MM.1S (cell line): Measurements from ENCODE around the gene NFATC1.

Experiments
- DNase-seq: peaks from one replicate; pipeline ENCODE4 v3.0.0-alpha.2; 2015
- H2AFZ ChIP-seq: fragments of 300-600 bp; sonication (generic); 2 replicates; pipeline ENCODE4 v1.6.0; 2016; ENCODE audit warnings: antibody characterized with exemption, low read length
- H3F3A ChIP-seq: fragments of 300-600 bp; sonication (generic); 2 replicates; pipeline ENCODE4 v1.6.1; 2016; ENCODE audit warnings: mild to moderate bottlenecking, antibody characterized with exemption, low read length, moderate library complexity, mixed read lengths; ENCODE audit not compliant: insufficient read depth
- H3K27ac ChIP-seq: fragments of 300-600 bp; sonication (generic); 2 replicates; pipeline ENCODE4 v1.5.1; 2016; ENCODE audit warnings: mild to moderate bottlenecking, low read length
- H3K27me3 ChIP-seq: fragments of 300-600 bp; sonication (generic); replicated peaks from 2 replicates; pipeline ENCODE4 v1.6.0; 2016; ENCODE audit warnings: low read length; ENCODE audit not compliant: insufficient read depth
- H3K36me3 ChIP-seq: fragments of 300-600 bp; sonication (generic); replicated peaks from 2 replicates; pipeline ENCODE4 v1.6.1; 2016; ENCODE audit warnings: mild to moderate bottlenecking, low read length, mixed read lengths; ENCODE audit not compliant: insufficient read depth
- H3K4me1 ChIP-seq: fragments of 300-600 bp; sonication (generic); 2 replicates; pipeline ENCODE4 v1.6.1; 2016; ENCODE audit warnings: low read length, mixed read lengths
- H3K4me2 ChIP-seq: fragments of 300-600 bp; sonication (generic); 2 replicates; pipeline ENCODE4 v1.6.0; 2016; ENCODE audit warnings: low read depth, low read length
- H3K4me3 ChIP-seq: fragments of 300-600 bp; sonication (generic); 2 replicates; pipeline ENCODE4 v1.5.1; 2016; ENCODE audit warnings: low read length, mixed read lengths
- H3K79me2 ChIP-seq: fragments of 300-600 bp; sonication (generic); 2 replicates; pipeline ENCODE4 v1.6.1; 2016; ENCODE audit warnings: mixed run types, low read length, mixed read lengths
- H3K9ac ChIP-seq: fragments of 300-600 bp; sonication (generic); 2 replicates; pipeline ENCODE4 v1.6.1; 2016; ENCODE audit warnings: low read length, mixed read lengths
- H3K9me2 ChIP-seq: fragments of 300-600 bp; sonication (generic); replicated peaks from 2 replicates; pipeline ENCODE4 v1.6.1; 2016; ENCODE audit warnings: mild to moderate bottlenecking, low read length, mixed read lengths; ENCODE audit not compliant: insufficient read depth
- H3K9me3 ChIP-seq: fragments of 300-600 bp; sonication (generic); replicated peaks from 2 replicates; pipeline ENCODE4 v1.6.1; 2016; ENCODE audit warnings: mild to moderate bottlenecking, low read length, mixed read lengths; ENCODE audit not compliant: insufficient read depth
- H4K20me1 ChIP-seq: fragments of 300-600 bp; sonication (generic); 2 replicates; pipeline ENCODE4 v1.6.1; 2016; ENCODE audit warnings: mild to moderate bottlenecking, low read length, moderate library complexity, mixed read lengths; ENCODE audit not compliant: insufficient read depth
- CTCF ChIP-seq: fragments of 300-600 bp; sonication (generic); IDR thresholded peaks from 2 replicates; pipeline ENCODE4 v1.5.1; 2016; ENCODE audit warnings: antibody characterized with exemption, low read length, mixed read lengths
- EZH2 ChIP-seq: fragments of 300-600 bp; sonication (generic); optimal IDR thresholded peaks from 2 replicates; pipeline ENCODE3; 2017; ENCODE audit warnings: low read depth, mild to moderate bottlenecking, antibody characterized with exemption, low read length, mixed read lengths
- EZH2phosphoT487 ChIP-seq: fragments of 300-600 bp; sonication (generic); IDR thresholded peaks from 2 replicates; pipeline ENCODE4 v1.6.1; 2018; ENCODE audit warnings: antibody characterized with exemption, low read length

Gene NFATC1

GRCh38 chr18:79508565-79509535, 113.1 kb downstream of the NFATC1 start:
- TF ChIP-seq CTCF: no peak
- no peak for TF ChIP-seq EZH2
- no peak for TF ChIP-seq EZH2phosphoT487
- Histone ChIP-seq H2AFZ (no peak overlapping the region), H3K4me2 (no peak overlapping the region), H3K4me1 (no peaks in the 10 kb centered on the region), H3K79me2 (no peaks in the 10 kb centered on the region), H3K27me3 (no peaks in the 10 kb centered on the region), H3K9me3 (no peaks in the 10 kb centered on the region), H3K9ac (no peak overlapping the region), H3F3A (no peaks in the 10 kb centered on the region), H3K27ac (no peak overlapping the region), H3K9me2 (no peaks in the 10 kb centered on the region), H4K20me1 (no peaks in the 10 kb centered on the region), H3K36me3 (no peaks in the 10 kb centered on the region), H3K4me3 (no peak overlapping the region)
- no peak for DNase-seq

- no peaks in the 10 kb centered on the region for H3K9me2 ChIP-seq
- H3K27me3 ChIP-seq: no peaks in the 10 kb centered on the region
- H3K9me3 ChIP-seq: no peaks in the 10 kb centered on the region
- no peak overlapping the region for H2AFZ ChIP-seq
- TF ChIP-seq EZH2phosphoT487 (no peak), CTCF (no peak), EZH2 (no peak)
- no peaks in the 10 kb centered on the region for H3K36me3 ChIP-seq
- no peaks in the 10 kb centered on the region for H3F3A ChIP-seq
- no peak overlapping the region for H3K9ac ChIP-seq
- no peaks in the 10 kb centered on the region for H3K79me2 ChIP-seq
- no peak overlapping the region for H3K27ac ChIP-seq
- no peaks in the 10 kb centered on the region for H4K20me1 ChIP-seq
- H3K4me2 ChIP-seq: no peak overlapping the region
- H3K4me3 ChIP-seq: no peak overlapping the region
- H3K4me1 ChIP-seq: no peaks in the 10 kb centered on the region
- DNase-seq: no peak
Measured at GRCh38 chr18:79509536-79509930, 113.8 kb downstream of the NFATC1 start.

GRCh38 chr18:79510046-79510685, 114.4 kb downstream of the NFATC1 start:
- H3K27me3 ChIP-seq: no peaks in the 10 kb centered on the region

More at GRCh38 chr18:79510046-79510685, 114.4 kb downstream of the NFATC1 start:
- Histone ChIP-seq H3K4me3 (no peak overlapping the region), H3K9me2 (no peaks in the 10 kb centered on the region), H3F3A (no peaks in the 10 kb centered on the region), H3K9ac (no peak overlapping the region), H3K36me3 (no peaks in the 10 kb centered on the region), H3K79me2 (no peaks in the 10 kb centered on the region), H4K20me1 (no peaks in the 10 kb centered on the region), H3K4me1 (no peaks in the 10 kb centered on the region), H3K27ac (no peak overlapping the region), H2AFZ (no peak overlapping the region), H3K9me3 (no peaks in the 10 kb centered on the region), H3K4me2 (no peak overlapping the region)
- no peak for DNase-seq
- no peak for TF ChIP-seq EZH2phosphoT487
- no peak for TF ChIP-seq CTCF
- no peak for TF ChIP-seq EZH2
